ENCODE results near the gene PEBP1.
"Not testable (repeated sequence)": the region's sequence is repeated elsewhere in the genome, so short reads cannot be mapped to it uniquely, and the experiment has no call there.

Gene PEBP1

GRCh38 chr12:118126119-118126757 is 9.7 kb upstream of the PEBP1 start:
- H2AFZ ChIP-seq (ENCODE audit: low read depth, low read length, severe bottlenecking), result no peak overlapping the region
- no peaks in the 10 kb centered on the region for H3K36me3 ChIP-seq (ENCODE audit: low read length)
- H3K27ac ChIP-seq (ENCODE audit: low read depth, low read length), result no peak overlapping the region
- H3K4me3 ChIP-seq (ENCODE audit: insufficient read depth, low read length, poor library complexity, severe bottlenecking), result no peak overlapping the region
- H3K4me2 ChIP-seq (ENCODE audit: low read depth, low read length, poor library complexity, severe bottlenecking), result no peak overlapping the region
- H3K9me3 ChIP-seq (ENCODE audit: insufficient read depth, low read length), result no peaks in the 10 kb centered on the region
- no peaks in the 10 kb centered on the region for H4K20me1 ChIP-seq (ENCODE audit: low read depth, low read length)
- H3K9ac ChIP-seq (ENCODE audit: low read length), result no peak overlapping the region
- no peaks in the 10 kb centered on the region for H3K27me3 ChIP-seq (ENCODE audit: low read length)
- no peaks in the 10 kb centered on the region for H3K9me2 ChIP-seq (replicated peaks; ENCODE audit: insufficient read depth, low read length)
- no peaks in the 10 kb centered on the region for H3K79me2 ChIP-seq (ENCODE audit: insufficient read depth, low read length)
- H3F3A ChIP-seq (ENCODE audit: insufficient read depth), result no peaks in the 10 kb centered on the region
- no peak for TF ChIP-seq CTCF (IDR thresholded peaks at IDR 0.05; ENCODE audit: insufficient read depth, low read length, poor library complexity, severe bottlenecking)
- no peak for TF ChIP-seq EZH2phosphoT487 (conservative IDR thresholded peaks at IDR 0.05; ENCODE audit: low read length)

GRCh38 chr12:118127867-118128266 is 8.1 kb upstream of the PEBP1 start:
- Histone ChIP-seq H3K9ac (ENCODE audit: low read length) (no peak overlapping the region), H3K9me2 (replicated peaks; ENCODE audit: insufficient read depth, low read length) (no peaks in the 10 kb centered on the region), H3K4me2 (ENCODE audit: low read depth, low read length, poor library complexity, severe bottlenecking) (no peak overlapping the region), H4K20me1 (ENCODE audit: low read depth, low read length) (no peaks in the 10 kb centered on the region), H3K9me3 (ENCODE audit: insufficient read depth, low read length) (no peaks in the 10 kb centered on the region), H3K27ac (ENCODE audit: low read depth, low read length) (no peak overlapping the region), H3K27me3 (ENCODE audit: low read length) (no peaks in the 10 kb centered on the region), H2AFZ (ENCODE audit: low read depth, low read length, severe bottlenecking) (no peak overlapping the region), H3F3A (ENCODE audit: insufficient read depth) (no peaks in the 10 kb centered on the region), H3K79me2 (ENCODE audit: insufficient read depth, low read length) (no peaks in the 10 kb centered on the region), H3K4me3 (ENCODE audit: insufficient read depth, low read length, poor library complexity, severe bottlenecking) (no peak overlapping the region), H3K36me3 (ENCODE audit: low read length) (no peaks in the 10 kb centered on the region)
- TF ChIP-seq EZH2phosphoT487 (conservative IDR thresholded peaks at IDR 0.05; ENCODE audit: low read length) (no peak), CTCF (IDR thresholded peaks at IDR 0.05; ENCODE audit: insufficient read depth, low read length, poor library complexity, severe bottlenecking) (no peak)

GRCh38 chr12:118129436-118129835 is 6.5 kb upstream of the PEBP1 start:
- H3K9me3 ChIP-seq (ENCODE audit: insufficient read depth, low read length); H3K79me2 ChIP-seq (ENCODE audit: insufficient read depth, low read length); H3K4me2 ChIP-seq (ENCODE audit: low read depth, low read length, poor library complexity, severe bottlenecking); H3K27me3 ChIP-seq (ENCODE audit: low read length); H2AFZ ChIP-seq (ENCODE audit: low read depth, low read length, severe bottlenecking); H3K27ac ChIP-seq (ENCODE audit: low read depth, low read length); H3K9ac ChIP-seq (ENCODE audit: low read length); H3K4me3 ChIP-seq (ENCODE audit: insufficient read depth, low read length, poor library complexity, severe bottlenecking); H3F3A ChIP-seq (ENCODE audit: insufficient read depth); H3K36me3 ChIP-seq (ENCODE audit: low read length); H3K9me2 ChIP-seq (replicated peaks; ENCODE audit: insufficient read depth, low read length); H4K20me1 ChIP-seq (ENCODE audit: low read depth, low read length): not testable (repeated sequence)

GRCh38 chr12:118136559-118137003 is 657 bp downstream of the PEBP1 start:
- H3K9me2 ChIP-seq (replicated peaks; ENCODE audit: insufficient read depth, low read length), result no peaks in the 10 kb centered on the region
- TF ChIP-seq CTCF (IDR thresholded peaks at IDR 0.05; ENCODE audit: insufficient read depth, low read length, poor library complexity, severe bottlenecking), result no peak
- TF ChIP-seq EZH2phosphoT487 (conservative IDR thresholded peaks at IDR 0.05; ENCODE audit: low read length), result no peak
- H3K79me2 ChIP-seq (ENCODE audit: insufficient read depth, low read length), result peaks cover 20% of the 10 kb centered on the region
- peak overlapping the region; percentile 72 for H3K4me3 ChIP-seq (ENCODE audit: insufficient read depth, low read length, poor library complexity, severe bottlenecking)
- H3K4me2 ChIP-seq (ENCODE audit: low read depth, low read length, poor library complexity, severe bottlenecking), result peak overlapping the region; percentile 65
- H2AFZ ChIP-seq (ENCODE audit: low read depth, low read length, severe bottlenecking), result peak overlapping the region; percentile 92
- H3F3A ChIP-seq (ENCODE audit: insufficient read depth), result 0 out of 2 replicates have a peak, but pooled peaks cover 3% of the 10 kb centered on the region
- H3K27ac ChIP-seq (ENCODE audit: low read depth, low read length), result peak overlapping the region; percentile 20; the same call in 1 of the 2 replicates
- no peaks in the 10 kb centered on the region for H3K36me3 ChIP-seq (ENCODE audit: low read length)
- H4K20me1 ChIP-seq (ENCODE audit: low read depth, low read length), result no peaks in the 10 kb centered on the region
- H3K27me3 ChIP-seq (ENCODE audit: low read length), result no peaks in the 10 kb centered on the region
- H3K9ac ChIP-seq (ENCODE audit: low read length), result peak overlapping the region; percentile 94
- no peaks in the 10 kb centered on the region for H3K9me3 ChIP-seq (ENCODE audit: insufficient read depth, low read length)

Measured in SU-DHL-6 (cell line).